Mammary epithelial cell (primary cell): ENCODE data around the gene PREP.

Experiments used
- CTCF ChIP-seq, 2 donors: IDR thresholded peaks in 1 of 2; conservative IDR thresholded peaks in 1 of 2; 2 replicates each; pipeline ENCODE4 v1.5.1; 2011 to 2012; ENCODE audit warnings: inconsistent platforms in 2 of 2, low read length in 2 of 2, mild to moderate bottlenecking in 2 of 2, control low read depth in 1 of 2, low read depth in 1 of 2; ENCODE audit not compliant: insufficient read depth in 1 of 2; ENCODE audit errors: extremely low read depth in 1 of 2
- EZH2 ChIP-seq: IDR thresholded peaks from 2 replicates; pipeline ENCODE4 v1.6.1; 2012; ENCODE audit warnings: low read length, inconsistent platforms, borderline replicate concordance

DNA sequence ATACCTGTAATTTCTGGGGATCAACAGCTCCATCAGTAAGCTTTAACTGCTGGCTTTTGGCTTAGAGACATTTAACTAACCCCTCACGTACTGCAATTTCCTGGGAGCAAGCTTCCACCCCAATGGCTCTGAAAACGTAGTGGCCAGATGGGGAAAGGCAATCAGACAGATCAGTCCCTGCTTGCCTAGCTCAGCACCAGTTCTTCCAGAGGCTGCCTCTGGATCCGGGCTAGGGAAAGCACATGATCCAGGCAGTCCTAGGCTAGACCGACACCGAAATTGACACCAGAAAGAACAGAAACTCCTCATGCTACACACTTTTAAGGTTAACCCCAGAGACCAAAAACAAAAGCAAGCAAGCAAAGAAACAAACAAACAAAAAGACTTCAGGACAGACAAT lies 13.3 kb downstream of the PREP start:
- TF ChIP-seq CTCF (conservative IDR thresholded peaks at IDR 0.05 in 1 of 2, IDR thresholded peaks at IDR 0.05 in 1 of 2; ENCODE audit: extremely low read depth in 1 of 2, insufficient read depth in 1 of 2, low read depth in 1 of 2, low read length in 2 of 2) (no peak), EZH2 (no peak)
